Naive B cell (primary cell): Measurements from ENCODE around the gene UBXN2A. TPM values are rescaled to one million over a fixed set of nuclear protein-coding genes. Genes with fewer than 3 reads are reported as not detected.

ENCODE experiments used
- ATAC-seq, 2 donors: fragments of 150-1000 bp; cut with Tn5 transposase; 2 replicates each; pipeline ENCODE4 v1.10.0; 2021; ENCODE audit warnings: low read depth in 2 of 2, mild to moderate bottlenecking in 2 of 2, moderate library complexity in 2 of 2
- DNase-seq: peaks from one replicate; pipeline ENCODE4 v3.0.0; 2022
- H3K27ac Mint-ChIP-seq, 6 donors: one replicate each; pipeline ENCODE4 v1.8.0; 2020 to 2022; ENCODE audit warnings: mild to moderate bottlenecking in 6 of 6, mixed read lengths in 6 of 6, moderate library complexity in 5 of 6, inconsistent platforms in 2 of 6
- H3K27me3 Mint-ChIP-seq, 3 donors: one replicate each; pipeline ENCODE4 v1.8.0; 2021 to 2022; ENCODE audit warnings: mixed read lengths in 3 of 3, mild to moderate bottlenecking in 1 of 3
- H3K36me3 Mint-ChIP-seq, 2 donors: one replicate each; pipeline ENCODE4 v1.8.0; 2020 to 2022; ENCODE audit warnings: mixed read lengths in 2 of 2, inconsistent platforms in 1 of 2, mild to moderate bottlenecking in 1 of 2
- H3K4me1 Mint-ChIP-seq, 3 donors: one replicate each; pipeline ENCODE4 v1.8.0; 2020 to 2022; ENCODE audit warnings: mixed read lengths in 3 of 3, inconsistent platforms in 1 of 3, mild to moderate bottlenecking in 1 of 3, moderate library complexity in 1 of 3
- H3K4me3 Mint-ChIP-seq, 8 donors: one replicate each; pipeline ENCODE4 v1.8.0; 2020 to 2022; ENCODE audit warnings: mild to moderate bottlenecking in 8 of 8, mixed read lengths in 8 of 8, moderate library complexity in 8 of 8, inconsistent platforms in 2 of 8
- H3K9me3 Mint-ChIP-seq, 7 donors: one replicate each; pipeline ENCODE4 v1.8.0; 2020 to 2022; ENCODE audit warnings: mixed read lengths in 7 of 7, mild to moderate bottlenecking in 5 of 7, inconsistent platforms in 2 of 7, moderate library complexity in 1 of 7
- polyA plus RNA-seq, 6 donors: library from polyadenylated mRNA; unstranded; fragments of 300-500 nt; fragmentation: Illumina TruSeq; gene quantifications; one replicate each; pipeline ENCODE4 v1.2.3, GENCODE V29; 2021; ENCODE audit warnings: low read depth in 6 of 6

UBXN2A gene
- polyA plus RNA-seq, 6 donors from 2014 or later, result 8.0 to 14.2 (median 11.7) TPM

GRCh38 chr2:24046930-24047702, 106.9 kb downstream of the UBXN2A start, which contains the start of gene WDCP:
Gene WDCP (minus strand): TSS chr2:24047391. CDS start chr2:24039494, 7,897 bp downstream.
- H3K27ac Mint-ChIP-seq, result peak within 1 kb of the TSS; percentile 83 to 98 (median 92)
- H3K36me3 Mint-ChIP-seq, result no peaks in the 10 kb centered on the region
- peaks cover 19 to 33% (median 24%) of the 10 kb centered on the region in 3 donors for H3K4me1 Mint-ChIP-seq
- ATAC-seq (peak; percentile 99), DNase-seq (peak; percentile 92)
- H3K4me3 Mint-ChIP-seq, result peak within 1 kb of the TSS; percentile 88 to 100 (median 98)
- H3K9me3 Mint-ChIP-seq, result no peaks in the 10 kb centered on the region
- no peaks in the 10 kb centered on the region for H3K27me3 Mint-ChIP-seq

GRCh38 chr2:24047703-24048033, 107.4 kb downstream of the UBXN2A start:
- ATAC-seq, result no peak
- H3K9me3 Mint-ChIP-seq, result no peaks in the 10 kb centered on the region
- peaks cover 19 to 33% (median 24%) of the 10 kb centered on the region in 3 donors for H3K4me1 Mint-ChIP-seq
- H3K36me3 Mint-ChIP-seq, result no peaks in the 10 kb centered on the region
- H3K4me3 Mint-ChIP-seq, result peak overlapping the region; percentile 88 to 100 (median 98)
- no peak for DNase-seq
- no peaks in the 10 kb centered on the region for H3K27me3 Mint-ChIP-seq
- peak overlapping the region in 4 of 6 donors; percentile 13 to 98 (median 88) for H3K27ac Mint-ChIP-seq

DNA sequence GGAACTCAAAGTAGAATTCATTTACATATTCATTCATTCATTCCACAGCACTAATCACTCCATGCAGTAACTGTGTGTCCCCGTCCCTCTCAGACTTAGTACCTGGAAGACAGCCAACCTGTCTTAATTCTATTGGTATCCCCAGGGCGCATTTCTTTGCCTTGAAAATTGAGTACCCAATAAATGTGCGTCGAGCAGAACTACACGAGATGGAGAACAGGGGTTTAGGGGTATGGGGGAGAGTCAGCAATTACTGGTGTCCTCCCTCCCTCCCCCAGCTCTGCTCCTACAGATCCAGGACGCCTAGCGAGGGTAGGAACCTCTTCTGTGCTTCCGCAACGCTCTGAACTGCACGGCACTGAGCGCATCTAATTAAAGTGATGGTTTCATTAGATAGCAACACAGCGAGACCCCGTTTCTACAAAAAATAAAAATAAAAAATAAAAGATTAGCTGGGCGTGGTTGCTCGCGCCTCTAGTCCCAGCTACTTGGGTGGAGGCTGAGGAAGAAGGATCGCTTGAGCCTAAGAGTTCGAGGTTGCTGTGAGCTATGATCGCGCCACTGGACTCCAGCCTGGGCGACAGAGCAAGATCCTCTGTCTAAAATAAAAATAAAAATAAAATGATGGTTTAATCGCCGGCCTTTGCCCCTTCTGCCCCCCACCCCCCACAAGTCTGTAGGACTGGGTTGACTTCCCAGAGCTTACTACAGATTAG, 108.7 kb downstream of the UBXN2A start:
- Mint-ChIP-seq H3K4me1 (peaks cover 19 to 33% (median 24%) of the 10 kb centered on the region in 3 donors), H3K27me3 (peaks cover 0 to 2% (median 0%) of the 10 kb centered on the region in 3 donors), H3K4me3 (peak overlapping the region in 3 of 8 donors; percentile 88 to 99 (median 92)), H3K9me3 (no peaks in the 10 kb centered on the region), H3K27ac (peak overlapping the region in 2 of 6 donors; percentile 21 to 38), H3K36me3 (no peaks in the 10 kb centered on the region)
- no peak for DNase-seq
- no peak for ATAC-seq

GRCh38 chr2:24049485-24050021, 109.3 kb downstream of the UBXN2A start, which contains the start of gene FKBP1B:
Gene FKBP1B (plus strand): TSS chr2:24049741. CDS start chr2:24049850, 109 bp downstream.
- peak within 1 kb of the TSS in 2 of 6 donors; percentile 21 to 38 for H3K27ac Mint-ChIP-seq
- peaks cover 19 to 33% (median 24%) of the 10 kb centered on the region in 3 donors for H3K4me1 Mint-ChIP-seq
- DNase-seq, result peak; percentile 45
- H3K4me3 Mint-ChIP-seq, result peak within 1 kb of the TSS in 3 of 8 donors; percentile 88 to 99 (median 92)
- H3K9me3 Mint-ChIP-seq, result no peaks in the 10 kb centered on the region
- peak in 1 of 2 donors; percentile 5 for ATAC-seq
- H3K27me3 Mint-ChIP-seq, result peaks cover 0 to 7% (median 0%) of the 10 kb centered on the region in 3 donors
- no peaks in the 10 kb centered on the region for H3K36me3 Mint-ChIP-seq

GRCh38 chr2:24050041-24050979, 110.0 kb downstream of the UBXN2A start:
- Mint-ChIP-seq H3K27me3 (peaks cover 0 to 7% (median 0%) of the 10 kb centered on the region in 3 donors), H3K4me3 (peak overlapping the region in 1 of 8 donors; percentile 91), H3K9me3 (no peaks in the 10 kb centered on the region), H3K36me3 (no peaks in the 10 kb centered on the region), H3K27ac (no peak overlapping the region), H3K4me1 (peaks cover 14 to 29% (median 18%) of the 10 kb centered on the region in 3 donors)
- no peak for ATAC-seq
- DNase-seq, result no peak

DNA sequence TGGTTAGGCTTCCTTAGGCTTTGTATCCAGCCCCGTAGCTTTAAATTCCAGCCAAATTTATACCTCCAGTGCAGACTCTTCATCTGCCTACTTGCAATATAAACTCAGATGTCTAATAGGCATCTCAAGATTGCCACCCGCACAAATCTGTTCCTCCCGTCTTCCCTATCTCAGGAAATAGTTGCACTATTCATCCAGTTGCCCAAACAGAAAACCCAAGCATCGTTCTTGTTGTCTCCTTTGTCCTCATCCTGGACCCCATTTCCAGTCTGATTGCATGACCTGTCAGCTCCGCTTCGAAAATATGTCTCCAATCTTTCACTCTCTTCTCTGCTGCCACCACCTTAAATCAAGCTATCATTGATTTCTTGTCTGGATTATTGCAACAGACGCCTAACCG, 111.6 kb downstream of the UBXN2A start:
- Mint-ChIP-seq H3K4me1 (peaks cover 10 to 20% (median 14%) of the 10 kb centered on the region in 3 donors), H3K27ac (no peak overlapping the region), H3K27me3 (peaks cover 0 to 7% (median 0%) of the 10 kb centered on the region in 3 donors), H3K4me3 (no peak overlapping the region), H3K36me3 (no peaks in the 10 kb centered on the region), H3K9me3 (peaks cover 0 to 2% (median 0%) of the 10 kb centered on the region in 7 donors)
- no peak for ATAC-seq
- no peak for DNase-seq

GRCh38 chr2:24052951-24053350, 112.7 kb downstream of the UBXN2A start:
- H3K27ac Mint-ChIP-seq, result no peak overlapping the region

More at GRCh38 chr2:24052951-24053350, 112.7 kb downstream of the UBXN2A start:
- Mint-ChIP-seq H3K4me3 (no peak overlapping the region), H3K4me1 (peaks cover 0 to 9% (median 8%) of the 10 kb centered on the region in 3 donors), H3K27me3 (peaks cover 0 to 7% (median 0%) of the 10 kb centered on the region in 3 donors), H3K36me3 (no peaks in the 10 kb centered on the region), H3K9me3 (peaks cover 0 to 2% (median 0%) of the 10 kb centered on the region in 7 donors)
- DNase-seq (no peak), ATAC-seq (no peak)

Other genes with a start within 250 kb of the UBXN2A start
- 10 to 100 TPM in 4 of 6 donors, 1 to 10 TPM in 2; 8.7 to 21.6 (median 15.0) TPM for gene ATAD2B, start 13.3 kb upstream of the UBXN2A start, polyA plus RNA-seq
- under 1 TPM in 2 of 6 donors, not detected in 4; 0.27 to 0.74 TPM for gene MFSD2B, start 69.6 kb downstream of the UBXN2A start, polyA plus RNA-seq
- 1 to 10 TPM in 5 of 6 donors, not detected in 1; 4.1 to 9.8 (median 5.2) TPM for gene WDCP, start 106.9 kb downstream of the UBXN2A start, polyA plus RNA-seq
- gene FKBP1B, start 109.3 kb downstream of the UBXN2A start, polyA plus RNA-seq, result 1 to 10 TPM in 5 of 6 donors, not detected in 1; 1.4 to 2.4 (median 1.4) TPM
- gene SF3B6, start 135.9 kb downstream of the UBXN2A start, polyA plus RNA-seq, result 100 to 1,000 TPM; 148 to 229 (median 185) TPM
- 1 to 10 TPM in 4 of 6 donors, under 1 TPM in 1, not detected in 1; 0.65 to 2.7 (median 1.2) TPM for gene TP53I3, start 144.4 kb downstream of the UBXN2A start, polyA plus RNA-seq
- not detected for gene PFN4, start 182.9 kb downstream of the UBXN2A start, polyA plus RNA-seq
- 10 to 100 TPM in 2 of 6 donors, 1 to 10 TPM in 4; 3.1 to 15.0 (median 8.3) TPM for gene FAM228B, start 183.0 kb downstream of the UBXN2A start, polyA plus RNA-seq
- gene FAM228A, start 234.6 kb downstream of the UBXN2A start, polyA plus RNA-seq, result not detected